ENCODE measurements around the gene ART5.

GRCh38 chr11:3685923-3686322, 44.1 kb upstream of the ART5 start:
- TF ChIP-seq, protein P1, sequence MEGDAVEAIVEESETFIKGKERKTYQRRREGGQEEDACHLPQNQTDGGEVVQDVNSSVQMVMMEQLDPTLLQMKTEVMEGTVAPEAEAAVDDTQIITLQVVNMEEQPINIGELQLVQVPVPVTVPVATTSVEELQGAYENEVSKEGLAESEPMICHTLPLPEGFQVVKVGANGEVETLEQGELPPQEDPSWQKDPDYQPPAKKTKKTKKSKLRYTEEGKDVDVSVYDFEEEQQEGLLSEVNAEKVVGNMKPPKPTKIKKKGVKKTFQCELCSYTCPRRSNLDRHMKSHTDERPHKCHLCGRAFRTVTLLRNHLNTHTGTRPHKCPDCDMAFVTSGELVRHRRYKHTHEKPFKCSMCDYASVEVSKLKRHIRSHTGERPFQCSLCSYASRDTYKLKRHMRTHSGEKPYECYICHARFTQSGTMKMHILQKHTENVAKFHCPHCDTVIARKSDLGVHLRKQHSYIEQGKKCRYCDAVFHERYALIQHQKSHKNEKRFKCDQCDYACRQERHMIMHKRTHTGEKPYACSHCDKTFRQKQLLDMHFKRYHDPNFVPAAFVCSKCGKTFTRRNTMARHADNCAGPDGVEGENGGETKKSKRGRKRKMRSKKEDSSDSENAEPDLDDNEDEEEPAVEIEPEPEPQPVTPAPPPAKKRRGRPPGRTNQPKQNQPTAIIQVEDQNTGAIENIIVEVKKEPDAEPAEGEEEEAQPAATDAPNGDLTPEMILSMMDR (IDR thresholded peaks at IDR 0.05), result no peak
- TF ChIP-seq POLR2AphosphoS5 (IDR thresholded peaks at IDR 0.05) (no peak), EP300 (IDR thresholded peaks at IDR 0.05) (no peak), POLR2A (IDR thresholded peaks at IDR 0.05) (no peak)
